Adipocyte (in vitro differentiated cells): ENCODE measurements around the gene ELOVL6.
"Not testable (repeated sequence)": the region's sequence is repeated elsewhere in the genome, so short reads cannot be mapped to it uniquely, and the experiment has no call there.

Experiments
- DNase-seq: peaks from one replicate; pipeline ENCODE4 v3.0.0-alpha.2; 2015; ENCODE audit warnings: low read depth
- H3K27me3 ChIP-seq: replicated peaks from 2 replicates; pipeline ENCODE4 v1.7.0; 2013; ENCODE audit warnings: mild to moderate bottlenecking, low read length, moderate library complexity; ENCODE audit not compliant: control insufficient read depth, insufficient read depth
- H3K36me3 ChIP-seq: 2 replicates; pipeline ENCODE4 v1.7.0; 2013; ENCODE audit warnings: low read length, mild to moderate bottlenecking, moderate library complexity; ENCODE audit not compliant: control insufficient read depth, insufficient read depth, severe bottlenecking
- H3K4me1 ChIP-seq: 2 replicates; pipeline ENCODE4 v1.7.0; 2013; ENCODE audit warnings: mild to moderate bottlenecking, low read length, moderate library complexity; ENCODE audit not compliant: control insufficient read depth, insufficient read depth
- H3K4me3 ChIP-seq: 2 replicates; pipeline ENCODE4 v1.7.0; 2013; ENCODE audit warnings: mild to moderate bottlenecking, low read length, moderate library complexity
- H3K9ac ChIP-seq: 2 replicates; pipeline ENCODE4 v1.7.0; 2013; ENCODE audit warnings: mild to moderate bottlenecking, low read length, moderate library complexity
- H3K9me3 ChIP-seq: 2 replicates; pipeline ENCODE4 v1.7.0; 2013; ENCODE audit warnings: mild to moderate bottlenecking, low read length, moderate library complexity; ENCODE audit not compliant: control insufficient read depth

Gene ELOVL6

DNA sequence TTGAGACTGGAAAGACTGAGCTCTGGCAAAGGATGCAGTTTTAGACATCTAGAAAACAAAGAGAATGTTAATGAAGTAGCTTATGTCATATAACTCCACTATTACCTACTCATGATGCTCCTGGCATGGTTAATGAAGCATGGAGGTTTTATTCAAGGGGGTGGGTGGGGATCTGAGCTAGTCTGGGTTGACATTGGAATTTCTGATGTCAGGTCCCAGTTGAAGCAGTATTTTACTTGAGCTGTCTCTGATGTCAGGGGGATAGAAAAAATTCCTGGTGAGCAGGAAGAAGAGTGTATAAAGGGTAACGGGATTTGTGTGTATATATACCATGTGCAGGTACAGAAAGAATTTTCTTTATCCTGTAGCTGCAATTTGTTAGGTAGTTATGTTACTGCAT, 102.0 kb downstream of the ELOVL6 start:
- Histone ChIP-seq H3K36me3 (peaks cover 9% of the 10 kb centered on the region), H3K9ac (no peak overlapping the region), H3K4me1 (peaks cover 9% of the 10 kb centered on the region), H3K4me3 (no peak overlapping the region), H3K27me3 (no peaks in the 10 kb centered on the region), H3K9me3 (no peaks in the 10 kb centered on the region)
- DNase-seq: no peak

DNA sequence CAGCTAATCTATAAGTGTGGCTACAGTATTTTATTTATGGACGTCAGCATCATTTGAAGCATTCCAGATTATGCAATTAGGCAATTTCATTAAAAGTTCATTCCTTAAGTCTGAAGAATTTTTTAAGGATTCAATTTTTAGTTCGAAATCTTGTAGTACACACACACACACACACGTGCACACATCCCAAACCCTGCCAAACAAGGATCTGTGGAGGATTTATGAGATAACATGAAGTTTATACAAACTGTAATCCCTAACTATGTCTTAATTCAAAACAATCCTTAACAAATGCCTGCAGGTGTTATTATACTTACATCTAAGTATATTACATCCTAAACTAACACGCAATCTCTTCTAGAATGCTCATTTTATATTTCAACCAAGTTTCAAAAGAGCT, 105.8 kb downstream of the ELOVL6 start:
- Histone ChIP-seq H3K9me3 (no peaks in the 10 kb centered on the region), H3K36me3 (peaks cover 12% of the 10 kb centered on the region), H3K4me1 (peaks cover 25% of the 10 kb centered on the region), H3K4me3 (no peak overlapping the region), H3K9ac (no peak overlapping the region), H3K27me3 (no peaks in the 10 kb centered on the region)
- no peak for DNase-seq

- peak overlapping the region; percentile 12 for H3K9ac ChIP-seq
- H3K9me3 ChIP-seq: no peaks in the 10 kb centered on the region
- DNase-seq: peak; percentile 55
- peaks cover 34% of the 10 kb centered on the region for H3K4me1 ChIP-seq
- H3K27me3 ChIP-seq: no peaks in the 10 kb centered on the region
- H3K4me3 ChIP-seq: peak overlapping the region; percentile 36
- peaks cover 9% of the 10 kb centered on the region for H3K36me3 ChIP-seq
These were observed 106.8 kb downstream of the ELOVL6 start for GRCh38 chr4:110091434-110092140.

GRCh38 chr4:110088670-110089069, 109.7 kb downstream of the ELOVL6 start:
- Histone ChIP-seq H3K4me3 (no peak overlapping the region), H3K9ac (no peak overlapping the region), H3K4me1 (peaks cover 48% of the 10 kb centered on the region), H3K36me3 (peaks cover 3% of the 10 kb centered on the region), H3K9me3 (no peaks in the 10 kb centered on the region), H3K27me3 (no peaks in the 10 kb centered on the region)
- DNase-seq: no peak

DNA sequence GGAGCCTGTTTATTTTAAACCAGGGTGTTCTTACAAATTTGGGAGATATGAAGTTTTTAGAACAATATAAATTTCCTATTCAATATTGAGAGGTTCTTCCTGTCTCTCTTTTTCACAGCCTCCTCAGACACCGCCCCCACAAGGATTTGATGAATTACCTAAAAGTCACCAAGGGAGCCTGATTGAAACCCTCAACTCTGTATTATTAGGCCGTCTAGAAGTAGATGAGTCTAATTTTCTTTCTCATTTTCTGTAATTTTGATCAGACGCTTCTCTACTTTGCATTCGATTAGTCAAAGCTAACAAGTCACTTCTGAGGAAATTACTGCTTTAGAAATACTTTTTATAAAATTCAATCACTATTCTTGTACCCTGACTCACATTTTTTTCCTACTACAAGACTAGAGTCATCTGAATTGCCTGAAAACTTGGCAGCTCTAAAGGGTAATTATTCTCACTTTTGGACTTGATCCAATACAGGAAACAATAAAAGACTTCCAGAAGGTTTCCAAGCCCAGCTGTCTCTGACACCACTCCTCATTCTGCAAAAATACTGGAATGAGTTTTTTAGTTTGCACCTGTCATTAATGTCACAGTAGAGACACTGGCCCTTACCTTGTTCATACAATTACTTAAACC, 111.2 kb downstream of the ELOVL6 start:
- DNase-seq: peak; percentile 74
- H3K27me3 ChIP-seq: no peaks in the 10 kb centered on the region
- no peak overlapping the region for H3K9ac ChIP-seq
- H3K36me3 ChIP-seq: peaks cover 3% of the 10 kb centered on the region
- no peak overlapping the region for H3K4me3 ChIP-seq
- H3K9me3 ChIP-seq: no peaks in the 10 kb centered on the region
- peaks cover 48% of the 10 kb centered on the region for H3K4me1 ChIP-seq

- H3K4me1 ChIP-seq: peaks cover 36% of the 10 kb centered on the region
- peaks cover 3% of the 10 kb centered on the region for H3K36me3 ChIP-seq
- H3K9me3 ChIP-seq: no peaks in the 10 kb centered on the region
- H3K9ac ChIP-seq: no peak overlapping the region
- H3K27me3 ChIP-seq: no peaks in the 10 kb centered on the region
- DNase-seq: no peak
- no peak overlapping the region for H3K4me3 ChIP-seq
These were observed 113.3 kb downstream of the ELOVL6 start for GRCh38 chr4:110085131-110085530.

DNA sequence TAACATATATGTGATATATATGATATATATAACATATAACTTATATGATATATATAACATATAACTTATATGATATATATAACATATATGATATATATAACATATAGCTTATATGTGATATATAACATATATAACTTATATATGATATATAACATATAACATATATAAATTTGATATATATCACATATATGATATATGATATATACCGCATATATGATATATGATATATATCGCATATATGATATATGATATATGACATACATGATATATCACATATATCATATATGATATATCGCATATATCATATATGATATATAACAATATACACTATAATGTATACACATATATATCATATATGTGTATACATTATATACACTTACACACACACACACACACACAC, 114.3 kb downstream of the ELOVL6 start:
- Histone ChIP-seq H3K4me1 (peaks cover 31% of the 10 kb centered on the region), H3K27me3 (no peaks in the 10 kb centered on the region), H3K9me3 (no peaks in the 10 kb centered on the region), H3K9ac (no peak overlapping the region), H3K4me3 (no peak overlapping the region), H3K36me3 (no peaks in the 10 kb centered on the region)
- DNase-seq: no peak

DNA sequence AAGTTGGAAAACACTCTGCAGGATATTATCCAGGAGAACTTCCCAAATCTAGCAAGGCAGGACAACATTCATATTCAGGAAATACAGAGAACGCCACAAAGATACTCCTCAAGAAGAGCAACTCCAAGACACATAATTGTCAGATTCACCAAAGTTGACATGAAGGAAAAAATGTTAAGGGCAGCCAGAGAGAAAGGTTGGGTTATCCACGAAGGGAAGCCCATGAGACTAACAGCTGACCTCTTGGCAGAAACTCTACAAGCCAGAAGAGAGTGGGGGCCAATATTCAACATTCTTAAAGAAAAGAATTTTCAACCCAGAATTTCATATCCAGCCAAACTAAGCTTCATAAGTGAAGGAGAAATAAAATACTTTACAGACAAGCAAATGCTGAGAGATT, 120.3 kb downstream of the ELOVL6 start:
- not testable (repeated sequence) for H3K9me3 ChIP-seq

DNA sequence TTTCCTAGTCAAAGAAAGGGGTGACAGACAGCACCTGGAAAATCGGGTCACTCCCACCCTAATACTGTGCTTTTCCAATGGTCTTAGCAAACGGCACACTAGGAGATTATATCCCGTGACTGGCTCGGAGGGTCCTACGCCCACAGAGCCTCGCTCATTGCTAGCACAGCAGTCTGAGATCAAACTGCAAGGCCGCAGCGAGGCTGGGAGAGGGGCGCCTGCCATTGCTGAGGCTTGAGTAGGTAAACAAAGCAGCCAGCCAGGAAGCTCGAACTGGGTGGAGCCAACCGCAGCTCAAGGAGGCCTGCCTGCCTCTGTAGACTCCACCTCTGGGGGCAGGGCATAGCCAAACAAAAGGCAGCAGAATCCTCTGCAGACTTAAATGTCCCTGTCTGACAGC, 121.6 kb downstream of the ELOVL6 start:
- Histone ChIP-seq H3K4me1 (peaks cover 12% of the 10 kb centered on the region), H3K36me3 (peaks cover 18% of the 10 kb centered on the region)
- not testable (repeated sequence) for H3K9ac ChIP-seq, H3K9me3 ChIP-seq, H3K4me3 ChIP-seq, H3K27me3 ChIP-seq, DNase-seq

More for the DNA sequence above, 120.3 kb downstream of the ELOVL6 start:
- H3K9ac ChIP-seq, H3K4me3 ChIP-seq, H3K4me1 ChIP-seq, H3K27me3 ChIP-seq, DNase-seq: not testable (repeated sequence)
- H3K36me3 ChIP-seq: peaks cover 14% of the 10 kb centered on the region

- DNase-seq: no peak
- peaks cover 12% of the 10 kb centered on the region for H3K4me1 ChIP-seq
- no peak overlapping the region for H3K4me3 ChIP-seq
- H3K9ac ChIP-seq: no peak overlapping the region
- H3K36me3 ChIP-seq: peaks cover 18% of the 10 kb centered on the region
- H3K27me3 ChIP-seq: no peaks in the 10 kb centered on the region
- H3K9me3 ChIP-seq: no peaks in the 10 kb centered on the region
These were observed 122.5 kb downstream of the ELOVL6 start for GRCh38 chr4:110075891-110076290.

DNA sequence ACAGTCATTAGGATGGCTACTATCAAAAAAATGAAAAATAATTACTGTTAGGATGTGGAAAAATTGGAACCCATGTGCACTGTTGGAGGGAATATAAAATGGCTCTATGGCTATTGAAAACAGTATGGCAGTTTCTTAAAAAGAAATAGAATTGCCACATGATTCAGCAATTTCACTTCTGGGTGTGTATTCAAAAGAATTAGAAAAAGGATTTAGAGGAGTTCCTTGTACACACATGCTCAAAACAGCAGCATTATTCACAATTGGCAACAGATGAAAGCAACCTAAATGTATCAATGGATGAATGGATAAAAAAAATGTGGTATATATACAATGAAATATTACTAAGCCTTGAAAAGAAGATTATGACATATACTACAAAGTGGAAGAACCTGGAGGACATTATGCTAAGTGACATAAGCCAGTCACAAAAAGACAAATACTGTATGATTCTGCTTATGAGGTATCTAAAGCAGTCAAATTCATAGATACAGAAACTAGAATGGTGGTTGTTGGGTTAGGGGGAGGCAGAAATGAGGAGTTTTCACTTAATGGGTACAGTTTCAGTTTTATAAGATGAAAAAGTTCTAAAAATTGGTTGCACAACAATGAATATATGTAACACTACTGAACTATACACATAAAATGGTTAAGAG, 123.2 kb downstream of the ELOVL6 start:
- Histone ChIP-seq H3K4me1 (peaks cover 12% of the 10 kb centered on the region), H3K9me3 (no peaks in the 10 kb centered on the region), H3K9ac (no peak overlapping the region), H3K27me3 (no peaks in the 10 kb centered on the region), H3K36me3 (peaks cover 18% of the 10 kb centered on the region), H3K4me3 (no peak overlapping the region)
- no peak for DNase-seq
